OCI-LY3 (cell line): ENCODE data around the gene DDX24.

Source experiments
- EZH2phosphoT487 ChIP-seq: fragments of 200-600 bp; shearing (Covaris generic); IDR thresholded peaks from 2 replicates; pipeline ENCODE4 v1.6.1; 2018; ENCODE audit warnings: antibody characterized with exemption, mixed run types, low read depth
- TF ChIP-seq, protein P1 (sequence below): fragments of 200-600, 300-600 bp; sonication (generic); IDR thresholded peaks from 2 replicates; pipeline ENCODE4 v1.5.1; 2014; ENCODE audit warnings: antibody characterized with exemption, low read length, low read depth

- TF ChIP-seq, protein P1, sequence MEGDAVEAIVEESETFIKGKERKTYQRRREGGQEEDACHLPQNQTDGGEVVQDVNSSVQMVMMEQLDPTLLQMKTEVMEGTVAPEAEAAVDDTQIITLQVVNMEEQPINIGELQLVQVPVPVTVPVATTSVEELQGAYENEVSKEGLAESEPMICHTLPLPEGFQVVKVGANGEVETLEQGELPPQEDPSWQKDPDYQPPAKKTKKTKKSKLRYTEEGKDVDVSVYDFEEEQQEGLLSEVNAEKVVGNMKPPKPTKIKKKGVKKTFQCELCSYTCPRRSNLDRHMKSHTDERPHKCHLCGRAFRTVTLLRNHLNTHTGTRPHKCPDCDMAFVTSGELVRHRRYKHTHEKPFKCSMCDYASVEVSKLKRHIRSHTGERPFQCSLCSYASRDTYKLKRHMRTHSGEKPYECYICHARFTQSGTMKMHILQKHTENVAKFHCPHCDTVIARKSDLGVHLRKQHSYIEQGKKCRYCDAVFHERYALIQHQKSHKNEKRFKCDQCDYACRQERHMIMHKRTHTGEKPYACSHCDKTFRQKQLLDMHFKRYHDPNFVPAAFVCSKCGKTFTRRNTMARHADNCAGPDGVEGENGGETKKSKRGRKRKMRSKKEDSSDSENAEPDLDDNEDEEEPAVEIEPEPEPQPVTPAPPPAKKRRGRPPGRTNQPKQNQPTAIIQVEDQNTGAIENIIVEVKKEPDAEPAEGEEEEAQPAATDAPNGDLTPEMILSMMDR = no peak
- no peak for TF ChIP-seq EZH2phosphoT487
Measured at GRCh38 chr14:94050231-94050880, 30.6 kb downstream of the DDX24 start.
